ENCODE results near the gene ANKRD7. TPM values are rescaled to one million over a fixed set of nuclear protein-coding genes. Genes with fewer than 3 reads are reported as not detected.
"Not testable (repeated sequence)": the region's sequence is repeated elsewhere in the genome, so short reads cannot be mapped to it uniquely, and the experiment has no call there.

Gene ANKRD7
- total and polyA plus RNA-seq, 2 donors (not counting 3 experiments of a cell fraction or from before 2014, with no cell fraction given) = 0.82 TPM; not detected in 1

- no peak overlapping the region for H3K27ac ChIP-seq (ENCODE audit: insufficient read depth, low read depth, low read length)
- no peaks in the 10 kb centered on the region for H3K79me2 ChIP-seq (ENCODE audit: control insufficient read depth, insufficient read depth, low read length)
- no peaks in the 10 kb centered on the region for H3K4me1 ChIP-seq (ENCODE audit: control insufficient read depth, extremely low read depth, insufficient read depth, low read length)
- DNase-seq (ENCODE audit: low read depth, low spot score) = no peak
- no peaks in the 10 kb centered on the region for H3K36me3 ChIP-seq (ENCODE audit: control insufficient read depth in 2 of 2, extremely low read depth in 1 of 2, insufficient read depth in 2 of 2, low read length in 2 of 2)
- no peaks in the 10 kb centered on the region for H3K9me1 ChIP-seq (replicated peaks; ENCODE audit: control insufficient read depth, extremely low read depth, insufficient read depth, low read length)
- TF ChIP-seq EZH2 (IDR thresholded peaks at IDR 0.05; ENCODE audit: borderline replicate concordance, low read depth, low read length, severe bottlenecking) = no peak
- no peak for TF ChIP-seq FOS (IDR thresholded peaks at IDR 0.05; ENCODE audit: borderline replicate concordance, insufficient read depth, low read length)
- TF ChIP-seq MYC (IDR thresholded peaks at IDR 0.05; ENCODE audit: low read depth, low read length) = no peak
- no peak for TF ChIP-seq CTCF (IDR thresholded peaks at IDR 0.05; ENCODE audit: extremely low read depth in 1 of 2, insufficient read depth in 1 of 2, low read depth in 1 of 2, low read length in 2 of 2)
- TF ChIP-seq POLR2AphosphoS5 (IDR thresholded peaks at IDR 0.05; ENCODE audit: insufficient read depth, low read depth, low read length) = no peak
- no peak overlapping the region for H3K4me3 ChIP-seq (replicated peaks in 1 of 3; ENCODE audit: insufficient read depth in 1 of 3, low read depth in 1 of 3, low read length in 3 of 3)
- dilution Hi-C loops (cut with MboI; ENCODE audit: extremely low pct_ligation_motif_present, low sequenced_read_pairs) = no loop called here
- no peak overlapping the region for H3K4me2 ChIP-seq (ENCODE audit: insufficient read depth, low read length)
- POLR2A ChIA-PET = no interaction called here
- no TSS peak for BruUV-seq (replicated peaks)
- H4K20me1 ChIP-seq (replicated peaks; ENCODE audit: control insufficient read depth, extremely low read depth, insufficient read depth, low read length) = no peaks in the 10 kb centered on the region
- no peaks in the 10 kb centered on the region for H3K9me3 ChIP-seq (replicated peaks; ENCODE audit: control insufficient read depth, insufficient read depth, low read length)
- no peak overlapping the region for H3K9ac ChIP-seq (replicated peaks; ENCODE audit: extremely low read depth, insufficient read depth, low read length)
- H2AFZ ChIP-seq (ENCODE audit: low read depth, low read length) = no peak overlapping the region
- no peaks in the 10 kb centered on the region for H3K27me3 ChIP-seq (ENCODE audit: control insufficient read depth in 2 of 2, insufficient read depth in 2 of 2, low read length in 2 of 2)
- CTCF ChIA-PET = no interaction called here
- no peak for FAIRE-seq
- intact Hi-C loops (cut with micrococcal nuclease) = no loop called here
Observed at GRCh38 chr7:118239014-118239413, 14.5 kb downstream of the ANKRD7 start.

GRCh38 chr7:118240320-118240719 lies 15.8 kb downstream of the ANKRD7 start:
- H3K9me1 ChIP-seq (replicated peaks; ENCODE audit: control insufficient read depth, extremely low read depth, insufficient read depth, low read length); H3K27me3 ChIP-seq (ENCODE audit: control insufficient read depth in 2 of 2, insufficient read depth in 2 of 2, low read length in 2 of 2); H3K4me1 ChIP-seq (ENCODE audit: control insufficient read depth, extremely low read depth, insufficient read depth, low read length); H3K9ac ChIP-seq (replicated peaks; ENCODE audit: extremely low read depth, insufficient read depth, low read length); H3K4me2 ChIP-seq (ENCODE audit: insufficient read depth, low read length); dilution Hi-C loops (cut with MboI; ENCODE audit: extremely low pct_ligation_motif_present, low sequenced_read_pairs); H3K36me3 ChIP-seq (ENCODE audit: control insufficient read depth in 2 of 2, extremely low read depth in 1 of 2, insufficient read depth in 2 of 2, low read length in 2 of 2); FAIRE-seq; BruUV-seq (replicated peaks); intact Hi-C loops (cut with micrococcal nuclease); H3K27ac ChIP-seq (ENCODE audit: insufficient read depth, low read depth, low read length); H2AFZ ChIP-seq (ENCODE audit: low read depth, low read length); H4K20me1 ChIP-seq (replicated peaks; ENCODE audit: control insufficient read depth, extremely low read depth, insufficient read depth, low read length); DNase-seq (ENCODE audit: low read depth, low spot score); H3K79me2 ChIP-seq (ENCODE audit: control insufficient read depth, insufficient read depth, low read length); H3K9me3 ChIP-seq (replicated peaks; ENCODE audit: control insufficient read depth, insufficient read depth, low read length); H3K4me3 ChIP-seq (replicated peaks in 1 of 3; ENCODE audit: insufficient read depth in 1 of 3, low read depth in 1 of 3, low read length in 3 of 3); POLR2A ChIA-PET: not testable (repeated sequence)
- CTCF ChIA-PET = interaction anchor here (1.2 kb wide), 1 partner anchor 8 kb away, joined by 3 read pairs; no protein-coding TSS in a partner anchor

Measured in endothelial cell of umbilical vein (primary cell).